ENCODE results near the gene AASS.

DNA sequence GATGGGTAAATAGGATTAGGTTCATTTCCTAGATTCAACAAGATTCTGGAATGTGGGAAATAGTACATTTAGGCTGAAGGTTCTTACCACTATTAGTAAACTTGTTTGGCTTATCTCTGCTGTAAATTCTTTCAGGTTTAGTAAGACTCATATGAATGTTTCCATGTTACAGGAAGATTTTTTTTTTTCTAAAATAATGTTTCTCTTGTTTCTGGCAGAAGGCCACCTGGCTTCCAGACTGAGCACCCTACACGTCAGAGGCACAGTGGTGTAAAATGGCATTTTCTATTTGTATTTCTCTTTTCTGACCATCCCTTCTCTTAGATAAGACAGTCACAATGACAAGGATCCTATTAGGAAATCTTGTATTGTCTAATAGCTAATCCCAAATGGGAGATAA, 22.7 kb upstream of the AASS start:
- TF ChIP-seq, protein P1, sequence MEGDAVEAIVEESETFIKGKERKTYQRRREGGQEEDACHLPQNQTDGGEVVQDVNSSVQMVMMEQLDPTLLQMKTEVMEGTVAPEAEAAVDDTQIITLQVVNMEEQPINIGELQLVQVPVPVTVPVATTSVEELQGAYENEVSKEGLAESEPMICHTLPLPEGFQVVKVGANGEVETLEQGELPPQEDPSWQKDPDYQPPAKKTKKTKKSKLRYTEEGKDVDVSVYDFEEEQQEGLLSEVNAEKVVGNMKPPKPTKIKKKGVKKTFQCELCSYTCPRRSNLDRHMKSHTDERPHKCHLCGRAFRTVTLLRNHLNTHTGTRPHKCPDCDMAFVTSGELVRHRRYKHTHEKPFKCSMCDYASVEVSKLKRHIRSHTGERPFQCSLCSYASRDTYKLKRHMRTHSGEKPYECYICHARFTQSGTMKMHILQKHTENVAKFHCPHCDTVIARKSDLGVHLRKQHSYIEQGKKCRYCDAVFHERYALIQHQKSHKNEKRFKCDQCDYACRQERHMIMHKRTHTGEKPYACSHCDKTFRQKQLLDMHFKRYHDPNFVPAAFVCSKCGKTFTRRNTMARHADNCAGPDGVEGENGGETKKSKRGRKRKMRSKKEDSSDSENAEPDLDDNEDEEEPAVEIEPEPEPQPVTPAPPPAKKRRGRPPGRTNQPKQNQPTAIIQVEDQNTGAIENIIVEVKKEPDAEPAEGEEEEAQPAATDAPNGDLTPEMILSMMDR (IDR thresholded peaks at IDR 0.05; ENCODE audit: control extremely low read depth in 1 of 3, insufficient read depth in 1 of 3, low read depth in 1 of 3, low read length in 3 of 3), result no peak
- TF ChIP-seq POLR2A (IDR thresholded peaks at IDR 0.05; ENCODE audit: control extremely low read depth in 1 of 2, low read depth in 2 of 2, low read length in 2 of 2) (no peak), YY1 (IDR thresholded peaks at IDR 0.05; ENCODE audit: low read depth, low read length) (no peak), ATF2 (IDR thresholded peaks at IDR 0.05; ENCODE audit: low read length) (no peak), RFX5 (IDR thresholded peaks at IDR 0.05; ENCODE audit: borderline replicate concordance, low read depth, low read length) (no peak), RNF2 (IDR thresholded peaks at IDR 0.05; ENCODE audit: borderline replicate concordance, low read depth, low read length, missing control alignments, poor library complexity, severe bottlenecking) (no peak), POLR2AphosphoS5 (IDR thresholded peaks at IDR 0.05; ENCODE audit: low read depth, low read length) (no peak), CEBPB (IDR thresholded peaks at IDR 0.05; ENCODE audit: low read depth, low read length) (no peak), ZNF274 (IDR thresholded peaks at IDR 0.05; ENCODE audit: borderline replicate concordance, extremely low read depth, low read length) (no peak), SIN3A (conservative IDR thresholded peaks at IDR 0.05 in 1 of 2, IDR thresholded peaks at IDR 0.05 in 1 of 2; ENCODE audit: low read depth in 1 of 2, low read length in 2 of 2) (no peak), JUN (IDR thresholded peaks at IDR 0.05; ENCODE audit: low read depth, low read length) (no peak), NRF1 (IDR thresholded peaks at IDR 0.05; ENCODE audit: low read depth, low read length) (no peak), CHD2 (IDR thresholded peaks at IDR 0.05; ENCODE audit: low read length) (no peak)

All from H1 (cell line).